GM18873 (cell line): ENCODE results near the gene INPP4A.

ENCODE experiments used
- ATAC-seq: cut with Tn5 transposase; IDR thresholded peaks from one replicate; pipeline ENCODE4 v1.9.1; 2021; ENCODE audit warnings: mild to moderate bottlenecking, moderate library complexity, moderate number of reproducible peaks; ENCODE audit not compliant: unreplicated experiment, low FRiP score

INPP4A gene

GRCh38 chr2:98507891-98508708 lies 63.4 kb downstream of the INPP4A start:
- no peak for ATAC-seq

- no peak for ATAC-seq
These were observed 64.0 kb downstream of the INPP4A start for GRCh38 chr2:98508709-98509066.

GRCh38 chr2:98509542-98510321 lies 65.1 kb downstream of the INPP4A start:
- no peak for ATAC-seq

- no peak for ATAC-seq
These were observed 65.6 kb downstream of the INPP4A start for GRCh38 chr2:98510322-98510662.

- no peak for ATAC-seq
These were observed 67.3 kb downstream of the INPP4A start for GRCh38 chr2:98511981-98512380.

GRCh38 chr2:98512699-98513098 lies 68.0 kb downstream of the INPP4A start:
- ATAC-seq, result no peak

GRCh38 chr2:98514096-98514639 lies 69.5 kb downstream of the INPP4A start:
- no peak for ATAC-seq

- ATAC-seq, result no peak
These were observed 70.2 kb downstream of the INPP4A start for GRCh38 chr2:98514879-98515249.

GRCh38 chr2:98515250-98515991 lies 70.8 kb downstream of the INPP4A start:
- ATAC-seq, result no peak

- no peak for ATAC-seq
These were observed 71.9 kb downstream of the INPP4A start for GRCh38 chr2:98516571-98516970.

GRCh38 chr2:98517636-98518035 lies 73.0 kb downstream of the INPP4A start:
- no peak for ATAC-seq

GRCh38 chr2:98518101-98518500 lies 73.4 kb downstream of the INPP4A start:
- ATAC-seq, result no peak

- no peak for ATAC-seq
These were observed 74.5 kb downstream of the INPP4A start for GRCh38 chr2:98519156-98519555.

GRCh38 chr2:98519851-98520250 lies 75.2 kb downstream of the INPP4A start:
- ATAC-seq, result no peak

- no peak for ATAC-seq
These were observed 76.1 kb downstream of the INPP4A start for GRCh38 chr2:98520806-98521205.

- ATAC-seq, result no peak
These were observed 76.6 kb downstream of the INPP4A start for GRCh38 chr2:98521266-98521665.

GRCh38 chr2:98522854-98523253 lies 78.2 kb downstream of the INPP4A start:
- no peak for ATAC-seq

GRCh38 chr2:98524168-98524567 lies 79.5 kb downstream of the INPP4A start:
- ATAC-seq, result no peak

- no peak for ATAC-seq
These were observed 83.7 kb downstream of the INPP4A start for GRCh38 chr2:98528349-98528748.

- ATAC-seq, result no peak
These were observed 85.5 kb downstream of the INPP4A start for GRCh38 chr2:98530114-98530513.

GRCh38 chr2:98532756-98533155 lies 88.1 kb downstream of the INPP4A start:
- ATAC-seq, result no peak
